ENCODE data around the gene RAB9A. TPM values are rescaled to one million over a fixed set of nuclear protein-coding genes. Genes with fewer than 3 reads are reported as not detected.
"Not testable (repeated sequence)": the region's sequence is repeated elsewhere in the genome, so short reads cannot be mapped to it uniquely, and the experiment has no call there.

The RAB9A gene
- polyA plus RNA-seq, 3 donors: 17.9 to 38.1 (median 30.8) TPM

- Mint-ChIP-seq H3K9me3 (peaks cover 2 to 21% (median 12%) of the 10 kb centered on the region in 7 donors), H3K4me1 (peaks cover 13% of the 10 kb centered on the region), H3K27ac (peak overlapping the region; percentile 79 to 95 (median 92)), H3K27me3 (ENCODE audit: low read depth in 3 of 3) (peaks cover 0 to 25% (median 0%) of the 10 kb centered on the region in 3 donors), H3K4me3 (no peak overlapping the region), H3K36me3 (no peaks in the 10 kb centered on the region)
- WGBS (ENCODE audit: insufficient coverage): no CpG with 5 or more reads among the region's 8 CpGs
- Histone ChIP-seq H3K4me3 (replicated peaks in 1 of 3; ENCODE audit: low read depth in 2 of 3, low read length in 3 of 3) (no peak overlapping the region), H4K20me1 (ENCODE audit: insufficient read depth, low read length) (no peaks in the 10 kb centered on the region), H3K27ac (ENCODE audit: low read depth in 1 of 2, low read length in 2 of 2) (peak overlapping the region; percentile 64 to 89), H3K27me3 (ENCODE audit: control insufficient read depth in 2 of 2, insufficient read depth in 2 of 2, low read length in 2 of 2) (no peaks in the 10 kb centered on the region), H2AFZ (ENCODE audit: insufficient read depth, low read depth, low read length, poor library complexity, severe bottlenecking) (no peak overlapping the region), H3K79me2 (ENCODE audit: insufficient read depth, low read length) (no peaks in the 10 kb centered on the region), H3K4me2 (replicated peaks; ENCODE audit: extremely low read depth, low read length, poor library complexity, severe bottlenecking) (no peak overlapping the region), H3K9ac (ENCODE audit: insufficient read depth, low read length, poor library complexity, severe bottlenecking) (no peak overlapping the region), H3K4me1 (ENCODE audit: control insufficient read depth in 1 of 2, insufficient read depth in 2 of 2, low read length in 2 of 2) (peaks cover 8 to 14% of the 10 kb centered on the region in 2 donors), H3K9me3 (replicated peaks in 1 of 2; ENCODE audit: control insufficient read depth in 1 of 2, insufficient read depth in 1 of 2, low read length in 2 of 2) (peaks cover 7 to 8% of the 10 kb centered on the region in 2 donors), H3K36me3 (replicated peaks in 1 of 2; ENCODE audit: control insufficient read depth in 1 of 2, insufficient read depth in 2 of 2, low read length in 2 of 2) (no peaks in the 10 kb centered on the region)
- intact Hi-C loops (cut with micrococcal nuclease): no loop called here
- DNase-seq: peak; percentile 74 to 93 (median 85)
- TF ChIP-seq, protein P1, sequence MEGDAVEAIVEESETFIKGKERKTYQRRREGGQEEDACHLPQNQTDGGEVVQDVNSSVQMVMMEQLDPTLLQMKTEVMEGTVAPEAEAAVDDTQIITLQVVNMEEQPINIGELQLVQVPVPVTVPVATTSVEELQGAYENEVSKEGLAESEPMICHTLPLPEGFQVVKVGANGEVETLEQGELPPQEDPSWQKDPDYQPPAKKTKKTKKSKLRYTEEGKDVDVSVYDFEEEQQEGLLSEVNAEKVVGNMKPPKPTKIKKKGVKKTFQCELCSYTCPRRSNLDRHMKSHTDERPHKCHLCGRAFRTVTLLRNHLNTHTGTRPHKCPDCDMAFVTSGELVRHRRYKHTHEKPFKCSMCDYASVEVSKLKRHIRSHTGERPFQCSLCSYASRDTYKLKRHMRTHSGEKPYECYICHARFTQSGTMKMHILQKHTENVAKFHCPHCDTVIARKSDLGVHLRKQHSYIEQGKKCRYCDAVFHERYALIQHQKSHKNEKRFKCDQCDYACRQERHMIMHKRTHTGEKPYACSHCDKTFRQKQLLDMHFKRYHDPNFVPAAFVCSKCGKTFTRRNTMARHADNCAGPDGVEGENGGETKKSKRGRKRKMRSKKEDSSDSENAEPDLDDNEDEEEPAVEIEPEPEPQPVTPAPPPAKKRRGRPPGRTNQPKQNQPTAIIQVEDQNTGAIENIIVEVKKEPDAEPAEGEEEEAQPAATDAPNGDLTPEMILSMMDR (IDR thresholded peaks at IDR 0.05): no peak
Measured at GRCh38 chrX:13647709-13648212, 41.2 kb upstream of the RAB9A start.

DNA sequence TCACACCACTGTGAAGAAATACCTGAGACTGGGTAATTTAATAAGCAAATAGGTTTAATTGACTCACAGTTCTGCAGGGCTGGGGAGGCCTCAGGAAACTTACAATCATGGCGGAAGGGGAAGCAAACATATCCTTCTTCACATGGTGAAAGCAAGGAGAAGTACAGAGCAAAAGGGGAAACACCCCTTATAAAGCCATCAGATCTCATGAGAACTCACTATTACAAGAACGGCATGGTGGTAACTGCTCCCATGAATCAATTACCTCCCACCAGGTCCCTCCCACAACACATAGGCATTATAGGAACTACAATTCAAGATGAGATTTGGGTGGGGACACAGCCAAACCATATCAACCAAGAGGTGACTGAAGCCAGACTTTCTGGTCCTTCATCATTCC lies 40.6 kb upstream of the RAB9A start:
- H3K9ac ChIP-seq (ENCODE audit: insufficient read depth, low read length, poor library complexity, severe bottlenecking); H3K27me3 ChIP-seq (ENCODE audit: control insufficient read depth in 2 of 2, insufficient read depth in 2 of 2, low read length in 2 of 2); H3K4me3 ChIP-seq (replicated peaks in 1 of 3; ENCODE audit: low read depth in 2 of 3, low read length in 3 of 3); H3K4me2 ChIP-seq (replicated peaks; ENCODE audit: extremely low read depth, low read length, poor library complexity, severe bottlenecking); H3K4me3 Mint-ChIP-seq; H3K79me2 ChIP-seq (ENCODE audit: insufficient read depth, low read length); H2AFZ ChIP-seq (ENCODE audit: insufficient read depth, low read depth, low read length, poor library complexity, severe bottlenecking); H3K36me3 Mint-ChIP-seq; H4K20me1 ChIP-seq (ENCODE audit: insufficient read depth, low read length); intact Hi-C loops (cut with micrococcal nuclease); H3K9me3 ChIP-seq (replicated peaks in 1 of 2; ENCODE audit: control insufficient read depth in 1 of 2, insufficient read depth in 1 of 2, low read length in 2 of 2); H3K36me3 ChIP-seq (replicated peaks in 1 of 2; ENCODE audit: control insufficient read depth in 1 of 2, insufficient read depth in 2 of 2, low read length in 2 of 2): not testable (repeated sequence)
- DNase-seq: peak; percentile 38 to 74 (median 49)
- peak overlapping the region; percentile 79 to 95 (median 92) for H3K27ac Mint-ChIP-seq
- H3K27ac ChIP-seq (ENCODE audit: low read depth in 1 of 2, low read length in 2 of 2): peak overlapping the region; percentile 64 to 89
- H3K4me1 ChIP-seq (ENCODE audit: control insufficient read depth in 1 of 2, insufficient read depth in 2 of 2, low read length in 2 of 2): peaks cover 13 to 14% of the 10 kb centered on the region in 2 donors
- WGBS (ENCODE audit: insufficient coverage): no CpG with 5 or more reads among the region's 2 CpGs
- peaks cover 0 to 25% (median 0%) of the 10 kb centered on the region in 3 donors for H3K27me3 Mint-ChIP-seq (ENCODE audit: low read depth in 3 of 3)
- H3K4me1 Mint-ChIP-seq: peaks cover 13% of the 10 kb centered on the region
- H3K9me3 Mint-ChIP-seq: peaks cover 2 to 23% (median 14%) of the 10 kb centered on the region in 7 donors

Measured in CD14-positive monocyte (primary cell).